Mucosa of descending colon (tissue), 3 donors: ENCODE data around the gene MDH2. TPM values are rescaled to one million over a fixed set of nuclear protein-coding genes. Genes with fewer than 3 reads are reported as not detected.
A peak's percentile ranks its signal among the peaks of the same experiment; 100 is the strongest.
"Not testable (repeated sequence)": the region's sequence is repeated elsewhere in the genome, so short reads cannot be mapped to it uniquely, and the experiment has no call there.

ENCODE experiments used
- ATAC-seq: fragments of 200-7000 bp; cut with Tn5 transposase; one replicate; pipeline ENCODE4 v1.9.1; 2020; ENCODE audit warnings: mild to moderate bottlenecking, moderate library complexity
- DNase-seq, 3 donors: peaks; one replicate each; pipeline ENCODE4 v3.0.0-alpha.2; 2020
- H3K36me3 ChIP-seq: fragments of 200-600 bp; one replicate; pipeline ENCODE4 v1.8.0; 2021; ENCODE audit warnings: low read depth, mild to moderate bottlenecking
- H3K4me1 ChIP-seq: fragments of 200-600 bp; one replicate; pipeline ENCODE4 v1.8.0; 2021; ENCODE audit warnings: low read depth, mild to moderate bottlenecking
- H3K4me3 ChIP-seq: fragments of 200-600 bp; one replicate; pipeline ENCODE4 v1.8.0; 2021; ENCODE audit warnings: mild to moderate bottlenecking
- H3K9me3 ChIP-seq: fragments of 200-600 bp; one replicate; pipeline ENCODE4 v1.8.0; 2021; ENCODE audit warnings: mild to moderate bottlenecking
- CTCF ChIP-seq: fragments of 200-600 bp; IDR thresholded peaks from one replicate; pipeline ENCODE4 v1.8.0; 2022; ENCODE audit warnings: antibody characterized with exemption, mild to moderate bottlenecking
- intact Hi-C, 2 donors: fragments of 100-400 bp; cut with DNase I in 1 of 2; cut with micrococcal nuclease in 1 of 2; formaldehyde crosslinking; loops; one replicate each; pipeline versions ENCODE4 v1.11.0 to v1.11.1; 2022; cut with DNase I, micrococcal nuclease
- total RNA-seq, 3 donors: library from RNA; stranded (reverse); fragmentation: NEBNext Ultra II Directional in 2 of 3; extraction: Animal tissue kit (Norgen Biotek cat#: 25700) in 2 of 3; gene quantifications; one replicate each; pipeline versions ENCODE4 v1.2.1 to v1.2.4, GENCODE V29; 2021 to 2023
- donor health status: DM: no; HTN: no; CAD: no; lungs with moderate emphysema.
- donor health status: DM: no; HTN: no; CAD: no.
- donor health status: DM: no; HTN: yes; CAD: no.

Gene MDH2
- total RNA-seq, 3 donors from 2014 or later: 170 to 280 (median 246) TPM

GRCh38 chr7:76008156-76008687 is 39.7 kb upstream of the MDH2 start:
- no peaks in the 10 kb centered on the region for H3K4me1 ChIP-seq
- H3K36me3 ChIP-seq: no peaks in the 10 kb centered on the region
- TF ChIP-seq CTCF: no peak

GRCh38 chr7:76009672-76010600 is 38.0 kb upstream of the MDH2 start:
- intact Hi-C loops: no loop called here
- TF ChIP-seq CTCF: no peak
- Histone ChIP-seq H3K9me3 (no peaks in the 10 kb centered on the region), H3K4me3 (no peak overlapping the region), H3K4me1 (no peaks in the 10 kb centered on the region), H3K36me3 (no peaks in the 10 kb centered on the region)
- ATAC-seq (no peak), DNase-seq (no peak)

More at GRCh38 chr7:76008156-76008687, 39.7 kb upstream of the MDH2 start:
- intact Hi-C loops: no loop called here
- no peaks in the 10 kb centered on the region for H3K9me3 ChIP-seq
- DNase-seq: no peak
- H3K4me3 ChIP-seq: no peak overlapping the region
- ATAC-seq: no peak

DNA sequence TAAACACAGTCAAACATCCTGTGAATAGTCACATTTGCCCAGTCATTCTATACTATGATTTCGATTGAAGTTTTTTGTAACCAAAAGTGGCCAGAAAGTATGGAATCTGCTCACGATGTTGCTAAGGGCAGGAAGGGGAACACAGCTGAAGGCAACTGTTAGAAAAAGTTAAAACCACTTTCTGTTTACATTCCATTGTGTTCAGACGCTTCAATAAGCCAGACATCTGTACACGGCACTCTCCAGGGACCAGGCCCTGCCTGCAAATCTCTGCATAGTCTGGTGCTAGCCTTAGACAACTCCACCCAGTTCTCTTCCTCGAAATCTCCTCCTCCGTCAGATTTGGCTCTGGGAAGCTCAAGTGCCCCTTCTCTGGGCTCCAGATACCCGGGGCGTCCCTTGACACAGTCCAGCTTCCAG is 36.5 kb upstream of the MDH2 start:
- H3K36me3 ChIP-seq: no peaks in the 10 kb centered on the region
- no peak for TF ChIP-seq CTCF
- no peak overlapping the region for H3K4me3 ChIP-seq
- ATAC-seq: peak; percentile 51
- DNase-seq: no peak
- intact Hi-C loops: no loop called here
- no peaks in the 10 kb centered on the region for H3K4me1 ChIP-seq
- H3K9me3 ChIP-seq: no peaks in the 10 kb centered on the region

DNA sequence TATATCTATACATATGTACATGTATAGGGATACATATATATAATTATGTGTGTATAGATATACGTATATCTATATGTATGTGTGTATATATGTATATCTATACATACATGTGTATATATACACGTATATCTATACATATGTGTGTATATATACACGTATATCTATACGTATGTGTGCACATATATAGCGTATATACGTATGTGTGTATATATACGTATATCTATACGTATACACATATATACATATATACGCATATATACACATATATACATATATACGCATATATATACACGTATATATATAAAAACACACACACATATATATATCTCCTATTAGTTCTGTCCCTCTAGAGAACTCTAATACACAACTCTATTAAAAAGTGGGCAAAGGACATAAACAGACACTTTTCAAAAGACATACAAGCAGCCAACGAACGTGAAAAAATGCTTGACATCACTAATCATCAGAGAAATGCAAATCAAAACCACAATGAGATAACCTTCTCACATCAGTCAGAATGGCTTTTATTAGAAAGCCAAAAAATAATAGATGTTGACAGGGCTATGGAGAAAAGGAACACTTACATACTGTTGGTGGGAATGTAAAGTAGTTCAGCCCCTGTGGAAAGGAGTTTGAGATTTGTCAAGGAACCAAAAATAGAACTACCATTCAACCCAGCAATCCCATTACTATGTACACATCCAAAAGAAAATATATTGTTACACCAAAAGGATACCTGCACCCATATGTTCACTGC is 31.5 kb upstream of the MDH2 start:
- no peak for DNase-seq

GRCh38 chr7:76018520-76018919 is 29.4 kb upstream of the MDH2 start:
- DNase-seq, intact Hi-C loops, ATAC-seq, H3K9me3 ChIP-seq, H3K36me3 ChIP-seq, H3K4me1 ChIP-seq, H3K4me3 ChIP-seq: not testable (repeated sequence)

More for the DNA sequence above, 31.5 kb upstream of the MDH2 start:
- peaks cover 3% of the 10 kb centered on the region for H3K4me1 ChIP-seq
- H3K9me3 ChIP-seq: no peaks in the 10 kb centered on the region
- TF ChIP-seq CTCF: no peak
- no peak for ATAC-seq
- no peak overlapping the region for H3K4me3 ChIP-seq
- H3K36me3 ChIP-seq: no peaks in the 10 kb centered on the region
- intact Hi-C loops: no loop called here
